Heart left ventricle (tissue), 16 donors: Measurements from ENCODE around the gene WRAP53. TPM values are rescaled to one million over a fixed set of nuclear protein-coding genes. Genes with fewer than 3 reads are reported as not detected.

Experiments used
- ATAC-seq, 4 donors: fragments of 200-7000 bp; cut with Tn5 transposase; one replicate each; pipeline ENCODE4 v1.9.1; 2020 to 2022; ENCODE audit warnings: moderate library complexity in 4 of 4, mild to moderate bottlenecking in 3 of 4, moderate number of reproducible peaks in 1 of 4
- DNase-seq, 5 donors: peaks; one replicate each; pipeline ENCODE4 v3.0.0-alpha.2; 2020
- H3K27ac ChIP-seq, 12 donors: fragments of 200-600 bp; sonication (generic) in 4 of 12; one replicate each; pipeline versions ENCODE4 v1.5.0 to v1.8.0; 2016 to 2022; ENCODE audit warnings: mild to moderate bottlenecking in 2 of 12
- H3K27me3 ChIP-seq, 9 donors: fragments of 200-600 bp; sonication (generic) in 2 of 9; one replicate each; pipeline versions ENCODE4 v1.5.1 to v1.8.0; 2016 to 2022; ENCODE audit warnings: mild to moderate bottlenecking in 3 of 9
- H3K36me3 ChIP-seq, 9 donors: fragments of 200-600 bp; sonication (generic) in 2 of 9; one replicate each; pipeline versions ENCODE4 v1.5.0 to v1.8.0; 2018 to 2022; ENCODE audit warnings: mild to moderate bottlenecking in 2 of 9
- H3K4me1 ChIP-seq, 12 donors: fragments of 200-600 bp; sonication (generic) in 4 of 12; one replicate each; pipeline versions ENCODE4 v1.5.0 to v1.8.0; 2016 to 2022; ENCODE audit warnings: mild to moderate bottlenecking in 3 of 12
- H3K4me3 ChIP-seq, 12 donors: fragments of 200-600 bp; sonication (generic) in 4 of 12; one replicate each; pipeline versions ENCODE4 v1.5.0 to v1.8.0; 2017 to 2022; ENCODE audit warnings: mild to moderate bottlenecking in 9 of 12, moderate library complexity in 4 of 12
- H3K9me3 ChIP-seq, 12 donors: fragments of 200-600 bp; sonication (generic) in 4 of 12; one replicate each; pipeline versions ENCODE4 v1.5.0 to v1.8.0; 2016 to 2022; ENCODE audit warnings: mild to moderate bottlenecking in 1 of 12
- CTCF ChIP-seq, 12 donors: fragments of 200-600 bp; sonication (generic) in 4 of 12; IDR thresholded peaks; one replicate each; pipeline versions ENCODE4 v1.5.0 to v1.8.0; 2018 to 2022; ENCODE audit warnings: antibody characterized with exemption in 12 of 12, mild to moderate bottlenecking in 5 of 12
- POLR2A ChIP-seq, 2 donors: fragments of 450-650 bp; IDR thresholded peaks; one replicate each; pipeline ENCODE4 v1.6.1; 2017; ENCODE audit warnings: antibody characterized with exemption in 2 of 2, mild to moderate bottlenecking in 2 of 2, moderate library complexity in 2 of 2
- WGBS, 4 donors: extraction: QIAGEN DNeasy Blood & Tissue Kit in 2 of 4; methylation state at CpG; one replicate each; pipeline versions ENCODE4 v1.1.5 to v1.1.7; 2013 to 2018; 5-methylcytosine and 5-hydroxymethylcytosine counted together
- intact Hi-C, 10 donors: fragments of 100-400 bp; cut with DNase I; formaldehyde crosslinking; loops; one replicate each; pipeline versions ENCODE4 v1.11.1 to v1.14.2; 2022
- polyA plus RNA-seq, 2 donors: library from polyadenylated mRNA; stranded (reverse); fragments of 200-250 nt; gene quantifications; one replicate each; pipeline ENCODE4 v1.2.3, GENCODE V29; 2013
- total RNA-seq, 9 donors: library from RNA; depleted of rRNA in 2 of 9; stranded (reverse); fragments of >200 nt in 2 of 9; fragmentation: NEBNext Ultra II Directional in 3 of 9; extraction: Animal tissue kit (Norgen Biotek cat#: 25700) in 3 of 9; gene quantifications; one replicate each; pipeline versions ENCODE4 v1.1.0 to v1.2.4, GENCODE V29; 2016 to 2023
- donor health status: ischemic (EF 13 %, LVEDD 7.1; RV severe dilation, severe dysfunction).
- donor health status: healthy with polysubstance abuse.
- donor health status: DM: no; HTN: yes; CAD: no.
- donor health status: DM: no; HTN: no; CAD: no.
- donor health status: ischemic (EF 25% LVEDD 6.9; RV normal size, moderate dysfunction).
- donor health status: ischemic (EF 25% LVEDD 5.7; RV mildly dilated, moderate dysfunction).
- donor health status: healthy.
- donor health status: DM: yes; HTN: yes; CAD: no.
- donor health status: ischemic (EF 35%, LVEDD 5.7; RV mildly dilated, moderate dysfunction).
- donor health status: nonischemic (EF 11% LVEDD 7.7; RV severe dilation, severe dysfunction).
- donor health status: DM: yes; HTN: yes; CAD: no.
- donor health status: PGD.
- donor health status: ischemic (EF 29% LVEDD 5.4; RV normal size, mild dysfunction).
- donor health status: nonischemic (EF 23%, LVEDD 6.1; RV moderate dilation, normal function).

The WRAP53 gene
- total and polyA plus RNA-seq, 11 donors = 3.7 to 12.0 (median 5.0) TPM

GRCh38 chr17:7750321-7750821 lies 62.1 kb downstream of the WRAP53 start:
- no peak for TF ChIP-seq CTCF (IDR thresholded peaks at IDR 0.05)
- TF ChIP-seq POLR2A (IDR thresholded peaks at IDR 0.05) = no peak
- DNase-seq (no peak), ATAC-seq (no peak)
- intact Hi-C loops = no loop called here
- H3K36me3 ChIP-seq = no peaks in the 10 kb centered on the region
- H3K4me3 ChIP-seq = no peak overlapping the region
- H3K27me3 ChIP-seq = no peaks in the 10 kb centered on the region
- H3K27ac ChIP-seq = no peak overlapping the region
- H3K9me3 ChIP-seq = peaks cover 0 to 6% (median 0%) of the 10 kb centered on the region in 12 donors
- H3K4me1 ChIP-seq = peaks cover 0 to 10% (median 5%) of the 10 kb centered on the region in 12 donors
- 67 to 77% (median 71%) methylated on average over 4 of the region's 4 CpGs for WGBS, 4 donors

Other genes starting within 250 kb of the WRAP53 start
- 1 to 10 TPM; 2.8 to 9.6 (median 7.8) TPM for gene FGF11, start 249.0 kb upstream of the WRAP53 start, total RNA-seq
- 1 to 10 TPM; 1.6 to 9.6 TPM for gene FGF11, start 249.0 kb upstream of the WRAP53 start, polyA plus RNA-seq
- 10 to 100 TPM in 7 of 9 donors, 1 to 10 TPM in 2; 8.2 to 14.2 (median 11.0) TPM for gene CHRNB1, start 243.4 kb upstream of the WRAP53 start, total RNA-seq
- 10 to 100 TPM; 11.2 to 27.3 TPM for gene CHRNB1, start 243.4 kb upstream of the WRAP53 start, polyA plus RNA-seq
- 10 to 100 TPM; 51.8 to 77.2 (median 59.5) TPM for gene ZBTB4, start 208.8 kb upstream of the WRAP53 start, total RNA-seq
- 10 to 100 TPM; 29.3 to 35.3 TPM for gene ZBTB4, start 208.8 kb upstream of the WRAP53 start, polyA plus RNA-seq
- gene SLC35G6, start 207.0 kb upstream of the WRAP53 start, total RNA-seq = not detected
- under 1 TPM in 1 of 2 donors, not detected in 1; 0.08 TPM for gene SLC35G6, start 207.0 kb upstream of the WRAP53 start, polyA plus RNA-seq
- 10 to 100 TPM; 31.4 to 77.6 (median 50.7) TPM for gene POLR2A, start 204.1 kb upstream of the WRAP53 start, total RNA-seq
- gene POLR2A, start 204.1 kb upstream of the WRAP53 start, polyA plus RNA-seq = 10 to 100 TPM; 17.3 to 18.5 TPM
- 10 to 100 TPM; 20.3 to 49.5 (median 35.1) TPM for gene TNFSF12, start 139.4 kb upstream of the WRAP53 start, total RNA-seq
- gene TNFSF12, start 139.4 kb upstream of the WRAP53 start, polyA plus RNA-seq = 10 to 100 TPM; 19.6 to 36.8 TPM
- 10 to 100 TPM in 3 of 9 donors, 1 to 10 TPM in 6; 3.7 to 43.0 (median 6.4) TPM for gene TNFSF13, start 129.7 kb upstream of the WRAP53 start, total RNA-seq
- 1 to 10 TPM; 6.9 to 7.1 TPM for gene TNFSF13, start 129.7 kb upstream of the WRAP53 start, polyA plus RNA-seq
- 10 to 100 TPM; 26.4 to 59.5 (median 28.9) TPM for gene SENP3, start 126.6 kb upstream of the WRAP53 start, total RNA-seq
- 10 to 100 TPM; 29.1 to 65.5 TPM for gene SENP3, start 126.6 kb upstream of the WRAP53 start, polyA plus RNA-seq
- 100 to 1,000 TPM in 2 of 9 donors, 10 to 100 TPM in 6, 1 to 10 TPM in 1; 9.9 to 324 (median 22.5) TPM for gene CD68, start 108.8 kb upstream of the WRAP53 start, total RNA-seq
- 10 to 100 TPM; 11.3 to 46.7 TPM for gene CD68, start 108.8 kb upstream of the WRAP53 start, polyA plus RNA-seq
- 10 to 100 TPM; 18.4 to 90.1 (median 25.4) TPM for gene MPDU1, start 104.6 kb upstream of the WRAP53 start, total RNA-seq
- gene MPDU1, start 104.6 kb upstream of the WRAP53 start, polyA plus RNA-seq = 100 to 1,000 TPM in 1 of 2 donors, 10 to 100 TPM in 1; 33.3 to 106 TPM
- gene SOX15, start 98.4 kb upstream of the WRAP53 start, total RNA-seq = 1 to 10 TPM in 4 of 9 donors, under 1 TPM in 4, not detected in 1; 0.65 to 8.0 (median 1.2) TPM
- gene SOX15, start 98.4 kb upstream of the WRAP53 start, polyA plus RNA-seq = 1 to 10 TPM in 1 of 2 donors, under 1 TPM in 1; 0.32 to 2.2 TPM
- 100 to 1,000 TPM in 4 of 9 donors, 10 to 100 TPM in 5; 68.0 to 121 (median 98.6) TPM for gene FXR2, start 73.6 kb upstream of the WRAP53 start, total RNA-seq
- 100 to 1,000 TPM in 1 of 2 donors, 10 to 100 TPM in 1; 72.4 to 123 TPM for gene FXR2, start 73.6 kb upstream of the WRAP53 start, polyA plus RNA-seq
- gene SAT2, start 60.7 kb upstream of the WRAP53 start, total RNA-seq = 10 to 100 TPM; 50.0 to 76.0 (median 57.3) TPM
- 100 to 1,000 TPM; 113 to 131 TPM for gene SAT2, start 60.7 kb upstream of the WRAP53 start, polyA plus RNA-seq
- gene SHBG, start 58.3 kb upstream of the WRAP53 start, total RNA-seq = 1 to 10 TPM in 1 of 9 donors, under 1 TPM in 4, not detected in 4; 0.56 to 1.1 (median 0.66) TPM
- gene SHBG, start 58.3 kb upstream of the WRAP53 start, polyA plus RNA-seq = under 1 TPM; 0.28 to 0.61 TPM
- 1 to 10 TPM; 1.3 to 6.6 (median 2.9) TPM for gene ATP1B2, start 37.6 kb upstream of the WRAP53 start, total RNA-seq
- 1 to 10 TPM in 1 of 2 donors, under 1 TPM in 1; 0.60 to 2.6 TPM for gene ATP1B2, start 37.6 kb upstream of the WRAP53 start, polyA plus RNA-seq
- gene TP53, start 987 bp upstream of the WRAP53 start, total RNA-seq = 10 to 100 TPM; 10.0 to 44.6 (median 12.8) TPM
- 1 to 10 TPM; 6.8 to 9.0 TPM for gene TP53, start 987 bp upstream of the WRAP53 start, polyA plus RNA-seq
- 1 to 10 TPM in 1 of 9 donors, under 1 TPM in 8; 0.10 to 4.6 (median 0.36) TPM for gene EFNB3, start 16.7 kb downstream of the WRAP53 start, total RNA-seq
- under 1 TPM; 0.15 to 0.43 TPM for gene EFNB3, start 16.7 kb downstream of the WRAP53 start, polyA plus RNA-seq
- gene DNAH2, start 29.3 kb downstream of the WRAP53 start, total RNA-seq = under 1 TPM in 5 of 9 donors, not detected in 4; 0.02 to 0.56 (median 0.05) TPM
- gene DNAH2, start 29.3 kb downstream of the WRAP53 start, polyA plus RNA-seq = under 1 TPM; 0.04 TPM
- gene KDM6B, start 145.7 kb downstream of the WRAP53 start, total RNA-seq = 10 to 100 TPM in 8 of 9 donors, 1 to 10 TPM in 1; 7.4 to 29.3 (median 24.8) TPM
- 10 to 100 TPM; 11.6 to 14.4 TPM for gene KDM6B, start 145.7 kb downstream of the WRAP53 start, polyA plus RNA-seq
- gene TMEM88, start 166.6 kb downstream of the WRAP53 start, total RNA-seq = 100 to 1,000 TPM in 1 of 9 donors, 10 to 100 TPM in 8; 16.7 to 130 (median 27.0) TPM
- 100 to 1,000 TPM in 1 of 2 donors, 10 to 100 TPM in 1; 97.7 to 112 TPM for gene TMEM88, start 166.6 kb downstream of the WRAP53 start, polyA plus RNA-seq
- gene NAA38, start 169.1 kb downstream of the WRAP53 start, total RNA-seq = 100 to 1,000 TPM in 1 of 9 donors, 10 to 100 TPM in 8; 60.9 to 141 (median 72.4) TPM
- 100 to 1,000 TPM in 1 of 2 donors, 10 to 100 TPM in 1; 75.2 to 179 TPM for gene NAA38, start 169.1 kb downstream of the WRAP53 start, polyA plus RNA-seq
- 10 to 100 TPM in 8 of 9 donors, 1 to 10 TPM in 1; 9.3 to 20.4 (median 16.6) TPM for gene CYB5D1, start 169.5 kb downstream of the WRAP53 start, total RNA-seq
- gene CYB5D1, start 169.5 kb downstream of the WRAP53 start, polyA plus RNA-seq = 10 to 100 TPM; 11.7 to 15.5 TPM
- gene CHD3, start 200.3 kb downstream of the WRAP53 start, total RNA-seq = 10 to 100 TPM in 6 of 9 donors, 1 to 10 TPM in 3; 6.7 to 30.6 (median 13.6) TPM
- 10 to 100 TPM; 17.5 to 17.9 TPM for gene CHD3, start 200.3 kb downstream of the WRAP53 start, polyA plus RNA-seq
- 1 to 10 TPM in 5 of 9 donors, under 1 TPM in 4; 0.51 to 4.9 (median 1.1) TPM for gene RNF227, start 227.8 kb downstream of the WRAP53 start, total RNA-seq
- gene RNF227, start 227.8 kb downstream of the WRAP53 start, polyA plus RNA-seq = under 1 TPM; 0.79 to 0.88 TPM
- 1 to 10 TPM in 2 of 9 donors, under 1 TPM in 5, not detected in 2; 0.19 to 1.7 (median 0.38) TPM for gene KCNAB3, start 241.4 kb downstream of the WRAP53 start, total RNA-seq
- gene KCNAB3, start 241.4 kb downstream of the WRAP53 start, polyA plus RNA-seq = under 1 TPM; 0.22 to 0.88 TPM
- gene TRAPPC1, start 243.5 kb downstream of the WRAP53 start, total RNA-seq = 100 to 1,000 TPM in 6 of 9 donors, 10 to 100 TPM in 3; 60.8 to 170 (median 125) TPM
- gene TRAPPC1, start 243.5 kb downstream of the WRAP53 start, polyA plus RNA-seq = 100 to 1,000 TPM; 136 to 156 TPM
- gene CNTROB, start 243.7 kb downstream of the WRAP53 start, total RNA-seq = 10 to 100 TPM in 4 of 9 donors, 1 to 10 TPM in 5; 7.9 to 19.2 (median 9.7) TPM
- gene CNTROB, start 243.7 kb downstream of the WRAP53 start, polyA plus RNA-seq = 10 to 100 TPM; 11.2 to 15.4 TPM